Frontal cortex (tissue), 4 donors: ENCODE measurements around the gene HES1. TPM values are rescaled to one million over a fixed set of nuclear protein-coding genes. Genes with fewer than 3 reads are reported as not detected.
A peak's percentile ranks its signal among the peaks of the same experiment; 100 is the strongest.
"Not testable (repeated sequence)": the region's sequence is repeated elsewhere in the genome, so short reads cannot be mapped to it uniquely, and the experiment has no call there.

Source experiments
- DNase-seq, 2 donors: peaks; one replicate each; pipeline ENCODE4 v3.0.0; 2012; ENCODE audit warnings: low spot score in 2 of 2
- FAIRE-seq: peaks from 2 replicates; lab custom pipeline; 2012; peaks lifted over from hg19 to GRCh38; lab: Jason Lieb, UNC
- total RNA-seq: library from RNA; depleted of rRNA; stranded (reverse); fragments of >200 nt; gene quantifications from one replicate; pipeline ENCODE4 v1.2.3, GENCODE V29; 2014
- donor health status: control.
- donor health status: control.
- donor health status: control.

Gene HES1
- 14.7 TPM for total RNA-seq

DNA sequence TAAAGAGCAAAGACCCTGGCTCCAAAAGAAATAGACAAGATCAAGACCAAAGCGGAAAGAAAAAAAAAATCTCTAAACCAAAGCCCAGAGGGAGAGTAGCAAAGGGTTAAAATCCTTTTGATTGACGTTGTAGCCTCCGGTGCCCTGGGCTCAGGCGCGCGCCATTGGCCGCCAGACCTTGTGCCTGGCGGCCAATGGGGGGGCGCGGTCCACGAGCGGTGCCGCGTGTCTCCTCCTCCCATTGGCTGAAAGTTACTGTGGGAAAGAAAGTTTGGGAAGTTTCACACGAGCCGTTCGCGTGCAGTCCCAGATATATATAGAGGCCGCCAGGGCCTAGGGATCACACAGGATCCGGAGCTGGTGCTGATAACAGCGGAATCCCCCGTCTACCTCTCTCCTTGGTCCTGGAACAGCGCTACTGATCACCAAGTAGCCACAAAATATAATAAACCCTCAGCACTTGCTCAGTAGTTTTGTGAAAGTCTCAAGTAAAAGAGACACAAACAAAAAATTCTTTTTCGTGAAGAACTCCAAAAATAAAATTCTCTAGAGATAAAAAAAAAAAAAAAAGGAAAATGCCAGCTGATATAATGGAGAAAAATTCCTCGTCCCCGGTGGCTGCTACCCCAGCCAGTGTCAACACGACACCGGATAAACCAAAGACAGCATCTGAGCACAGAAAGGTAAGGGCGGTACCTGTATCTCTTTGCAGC is at the start of gene HES1:
HES1 (plus strand) TSS at position 343 of the 713 bp plus-strand sequence; CDS start at position 576, 233 bp downstream.
- FAIRE-seq (no peak), DNase-seq (peak; percentile 81 to 84)

DNA sequence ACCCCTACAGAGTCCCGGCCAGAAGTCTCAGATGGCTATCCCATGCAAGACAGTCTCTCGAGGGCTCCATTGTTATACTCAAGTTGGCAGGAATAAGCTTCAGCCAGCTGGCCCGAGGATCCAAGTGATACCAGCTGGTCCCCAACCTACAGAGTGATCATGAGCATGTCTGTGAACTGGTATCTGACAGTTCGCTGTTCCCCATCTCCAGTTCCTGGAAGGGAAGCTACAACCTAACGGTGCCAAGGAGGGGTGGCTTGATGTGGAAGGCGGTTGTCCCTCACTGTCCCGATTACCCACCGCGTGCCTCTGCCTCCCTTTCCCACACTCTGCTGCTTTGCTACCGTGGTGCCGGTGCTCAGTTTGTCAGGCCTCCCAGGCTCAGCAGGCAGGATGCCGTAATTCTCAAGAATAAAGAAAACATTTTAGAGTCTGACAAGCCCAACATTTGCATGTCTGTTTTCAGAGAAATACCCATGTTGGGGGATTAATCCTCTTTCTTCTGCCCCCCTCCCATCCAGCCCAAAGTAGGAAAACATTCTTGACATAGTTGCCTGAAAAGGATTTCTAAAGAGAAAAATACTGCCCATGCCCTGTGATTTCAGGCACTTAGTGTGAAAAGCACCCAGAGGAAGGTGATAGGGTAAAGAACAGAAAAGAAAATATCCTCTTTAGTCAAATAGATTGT is 49.4 kb upstream of the HES1 start:
- no peak for DNase-seq

GRCh38 chr3:194087280-194087679 is 48.7 kb upstream of the HES1 start:
- DNase-seq (no peak), FAIRE-seq (no peak)

More for the DNA sequence above, 49.4 kb upstream of the HES1 start:
- no peak for FAIRE-seq

DNA sequence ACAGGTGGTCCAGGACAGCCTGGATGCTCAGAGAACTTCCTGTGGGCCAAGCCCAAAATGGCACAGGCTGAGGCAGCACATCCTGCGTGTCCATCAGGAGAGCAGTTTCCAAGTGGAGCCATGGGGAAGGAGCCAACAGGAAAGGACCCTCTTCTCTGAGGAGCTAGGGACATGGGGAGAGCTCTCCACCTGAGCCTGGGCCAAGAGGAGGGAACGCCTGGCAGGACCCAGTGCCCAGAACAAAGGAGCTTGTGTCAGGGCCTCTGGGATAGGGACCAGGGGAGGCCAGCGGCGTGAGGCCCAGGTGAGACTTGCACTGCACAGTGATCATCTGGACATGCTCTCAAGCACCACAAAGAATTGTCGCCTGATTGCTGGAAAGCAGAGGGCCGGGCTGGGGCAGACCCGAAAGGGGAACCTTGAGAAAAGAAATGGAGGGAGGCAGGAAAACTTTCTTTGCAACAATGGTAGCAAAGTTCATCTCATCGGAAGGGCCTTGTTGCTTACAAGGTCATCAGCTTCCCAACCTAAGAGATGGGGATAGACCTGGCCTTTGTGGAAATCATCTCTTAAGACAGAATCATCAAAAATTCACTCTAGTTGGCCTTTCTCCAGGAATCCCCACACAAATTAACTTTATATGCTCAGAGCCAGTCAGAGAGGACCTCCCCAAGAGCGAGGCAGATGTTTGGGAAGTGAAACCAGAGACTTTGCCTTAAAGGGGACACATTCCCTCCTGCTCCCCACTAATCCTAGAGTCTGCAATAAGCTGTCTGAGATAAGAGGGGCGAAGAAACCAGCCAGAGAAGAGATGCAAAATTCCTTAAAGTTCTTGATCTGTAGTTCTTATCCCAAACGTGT is 47.7 kb upstream of the HES1 start:
- DNase-seq (no peak), FAIRE-seq (no peak)

DNA sequence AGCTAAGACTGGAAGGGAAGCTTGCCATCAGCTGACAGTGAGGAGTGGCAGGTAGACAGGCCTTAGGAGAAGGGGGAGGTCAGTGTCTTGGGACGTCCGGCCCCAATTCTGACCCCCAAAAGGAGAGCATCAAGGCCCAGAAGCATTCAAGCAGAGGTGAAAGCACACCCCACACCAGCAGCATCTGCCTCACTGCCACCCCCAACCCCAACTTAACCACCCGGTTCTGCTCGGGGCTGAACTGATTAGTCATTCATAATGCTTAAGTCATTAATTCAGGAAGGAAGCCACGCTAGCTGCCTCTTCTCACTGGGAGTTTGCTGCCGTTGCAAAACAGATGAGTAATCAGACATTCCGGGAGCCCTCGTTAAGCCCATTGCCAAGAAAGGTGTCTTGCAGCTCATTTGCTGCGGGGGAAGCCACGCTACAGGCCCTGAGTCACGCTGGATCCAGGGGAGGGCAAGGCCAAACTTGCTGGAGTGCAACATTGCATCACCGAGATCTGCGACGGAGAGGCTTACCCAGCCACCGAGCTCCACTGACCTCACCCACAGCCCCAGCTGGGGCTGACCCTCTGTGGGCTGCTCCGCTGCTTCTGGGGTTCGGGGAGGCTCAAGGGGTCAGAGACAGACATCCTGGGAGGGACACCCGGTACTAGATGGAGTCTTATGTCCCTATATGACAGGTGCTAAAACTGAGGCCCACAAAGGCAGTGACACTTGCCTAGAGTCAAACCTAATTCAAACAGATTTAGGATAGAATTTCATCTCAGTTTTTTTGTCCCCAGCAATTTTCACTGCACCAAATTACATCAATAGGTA is 46.4 kb upstream of the HES1 start:
- peak in 1 of 2 donors; percentile 63 for DNase-seq
- FAIRE-seq: no peak

DNA sequence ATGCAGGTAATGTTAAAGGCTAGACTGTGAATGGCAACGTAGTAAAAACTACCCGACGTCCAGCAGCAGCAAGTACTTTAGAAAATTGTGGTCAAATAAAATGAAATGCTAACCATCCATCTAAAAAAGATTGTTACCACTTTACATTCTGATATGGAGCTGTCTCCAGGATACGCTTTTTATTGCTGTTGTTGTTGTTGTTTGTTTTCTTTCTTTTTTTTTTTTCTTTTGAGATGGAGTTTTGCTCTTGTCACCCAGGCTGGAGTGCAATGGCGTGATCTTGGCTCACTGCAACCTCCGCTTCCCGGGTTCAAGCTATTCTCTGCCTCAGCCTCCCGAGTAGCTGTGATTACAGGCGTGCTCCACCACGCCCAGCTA is 45.8 kb upstream of the HES1 start:
- not testable (repeated sequence) for FAIRE-seq

GRCh38 chr3:194090716-194091115 is 45.2 kb upstream of the HES1 start:
- DNase-seq (no peak), FAIRE-seq (no peak)

More for the DNA sequence above, 45.8 kb upstream of the HES1 start:
- not testable (repeated sequence) for DNase-seq

DNA sequence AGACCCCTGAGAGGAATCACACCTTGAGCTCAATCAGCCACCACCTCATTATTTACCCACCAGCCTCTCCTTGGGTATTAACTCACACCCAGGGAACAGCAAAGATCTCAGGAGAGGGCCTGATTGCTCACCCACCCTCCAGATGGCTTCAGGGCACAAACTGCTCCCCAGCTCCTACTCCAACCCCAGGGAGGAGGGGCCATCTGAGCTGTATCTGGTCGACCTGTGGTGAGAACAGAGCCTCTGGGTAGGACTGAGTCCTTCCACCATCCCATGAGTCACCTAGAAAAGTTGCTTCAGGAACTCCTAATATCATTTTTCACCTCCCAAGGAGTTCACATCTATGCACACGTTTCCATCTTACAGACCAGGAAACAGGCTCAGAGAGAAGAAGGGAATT is 44.8 kb upstream of the HES1 start:
- FAIRE-seq (no peak), DNase-seq (no peak)

DNA sequence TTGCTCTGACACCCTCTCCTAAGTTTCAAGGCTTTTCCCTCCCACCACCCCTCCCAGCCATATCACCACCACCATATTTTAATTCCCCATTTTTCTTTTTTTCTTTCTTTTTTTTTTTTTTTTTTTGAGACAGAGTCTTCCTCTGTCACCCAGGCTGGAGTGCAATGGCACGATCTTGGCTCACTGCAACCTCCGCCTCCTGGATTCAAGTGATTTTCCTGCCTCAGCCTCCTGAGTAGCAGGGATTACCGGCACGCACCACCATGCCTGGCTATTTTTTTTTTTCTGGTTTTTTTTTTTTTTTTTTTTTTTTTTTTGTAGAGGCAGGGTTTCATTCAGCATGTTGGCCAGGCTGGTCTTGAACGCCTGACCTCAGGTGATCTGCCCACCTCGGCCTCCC is 44.1 kb upstream of the HES1 start:
- not testable (repeated sequence) for DNase-seq, FAIRE-seq

DNA sequence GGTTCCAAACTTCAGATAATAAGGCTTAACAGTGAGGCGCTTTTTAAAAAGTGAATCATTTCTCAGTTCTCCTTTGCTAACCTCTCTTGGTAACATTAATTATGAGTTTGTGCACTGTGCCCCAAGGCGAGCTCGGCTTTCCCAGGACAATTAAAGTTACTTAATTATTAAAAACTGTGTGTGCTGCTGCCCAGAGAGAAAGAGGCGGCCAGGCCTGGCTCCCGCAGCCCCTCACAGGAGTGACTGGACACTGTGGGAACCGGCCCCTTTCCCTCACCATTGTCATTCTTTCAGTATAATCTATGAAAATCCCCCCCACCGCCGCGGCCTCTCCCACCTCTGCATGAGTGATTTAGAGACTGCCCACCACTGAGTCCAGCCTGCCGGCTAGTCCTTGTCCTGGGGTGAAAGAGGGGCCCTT is 43.1 kb upstream of the HES1 start:
- FAIRE-seq: no peak
- DNase-seq: no peak

DNA sequence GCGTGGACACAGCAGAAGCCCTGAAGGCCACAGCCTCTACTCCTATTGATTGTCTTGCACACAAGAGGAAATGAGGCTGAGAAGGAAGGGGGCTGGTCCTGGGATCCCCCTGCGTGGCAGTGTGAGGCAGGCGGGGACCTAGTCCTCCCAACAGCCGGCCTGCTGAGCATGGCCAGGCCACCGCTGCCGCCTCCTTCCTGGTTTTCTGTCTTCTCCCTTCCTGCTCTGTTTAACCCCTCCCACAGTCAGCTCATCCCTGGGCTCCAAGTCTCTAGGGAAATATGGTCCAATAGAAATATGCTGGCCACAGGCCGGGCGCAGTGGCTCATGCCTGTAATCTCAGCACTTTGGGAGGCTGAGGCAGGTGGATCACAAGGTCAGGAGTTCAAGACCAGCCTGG is 42.1 kb upstream of the HES1 start:
- FAIRE-seq (no peak), DNase-seq (no peak)

GRCh38 chr3:194095464-194095863 is 40.5 kb upstream of the HES1 start:
- DNase-seq: no peak
- FAIRE-seq: no peak

- no peak for FAIRE-seq
- DNase-seq: no peak
These were observed 40.0 kb upstream of the HES1 start for GRCh38 chr3:194095902-194096301.

- FAIRE-seq (no peak), DNase-seq (no peak)
These were observed 38.6 kb upstream of the HES1 start for GRCh38 chr3:194097141-194097882.

- no peak for FAIRE-seq
- no peak for DNase-seq
These were observed 37.7 kb upstream of the HES1 start for GRCh38 chr3:194098081-194098842.

DNA sequence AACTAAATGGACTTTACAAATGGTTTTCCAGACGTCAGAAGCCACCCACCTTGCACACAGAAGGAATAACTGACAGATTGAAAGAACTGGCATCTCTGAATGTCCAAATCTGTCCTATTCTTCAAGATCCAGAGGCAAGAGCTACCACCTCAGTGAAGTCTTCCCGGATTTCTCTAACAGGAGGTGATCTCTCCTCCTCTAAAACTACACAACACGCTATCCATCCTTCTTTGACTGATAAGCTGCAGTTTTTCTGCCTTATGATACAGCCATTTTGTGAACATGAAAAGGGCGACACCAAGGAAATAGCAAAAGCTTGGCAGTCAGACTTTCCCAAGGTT is 37.1 kb upstream of the HES1 start:
- DNase-seq (no peak), FAIRE-seq (no peak)

DNA sequence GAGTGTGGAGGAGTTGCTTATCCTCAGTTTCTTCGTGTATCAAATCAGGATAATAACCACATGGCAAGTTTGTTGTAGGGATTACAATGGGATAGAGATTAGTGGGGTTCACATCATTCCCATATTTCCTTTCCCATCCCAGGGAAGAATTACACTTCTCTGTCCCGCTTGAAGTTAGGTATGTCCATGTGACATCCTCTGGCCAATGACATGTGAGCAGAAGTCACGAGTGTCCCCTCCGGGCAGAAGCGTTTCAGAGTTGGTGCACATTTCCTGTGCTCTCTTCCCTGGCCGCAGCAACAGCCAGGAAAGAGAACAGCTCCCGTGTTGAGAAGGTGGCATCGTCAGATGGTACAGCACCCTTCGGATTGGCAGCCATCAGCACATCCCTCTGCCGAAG is 36.7 kb upstream of the HES1 start:
- no peak for FAIRE-seq

GRCh38 chr3:194100856-194101390 is 35.0 kb upstream of the HES1 start:
- FAIRE-seq: no peak

More for the DNA sequence above, 36.7 kb upstream of the HES1 start:
- no peak for DNase-seq

More at GRCh38 chr3:194100856-194101390, 35.0 kb upstream of the HES1 start:
- DNase-seq: no peak
